Measurements from ENCODE around the gene APOC3.

Gene APOC3

GRCh38 chr11:116807601-116808261, 22.0 kb upstream of the APOC3 start:
- DNase-seq (ENCODE audit: low spot score): no peak

GRCh38 chr11:116808262-116809175, 21.2 kb upstream of the APOC3 start:
- no peak for DNase-seq (ENCODE audit: low spot score)

- no peak for DNase-seq (ENCODE audit: low spot score)
Observed at GRCh38 chr11:116811194-116811593, 18.5 kb upstream of the APOC3 start.

- DNase-seq (ENCODE audit: low spot score): no peak
Observed at GRCh38 chr11:116812109-116812508, 17.6 kb upstream of the APOC3 start.

- no peak for DNase-seq (ENCODE audit: low spot score)
Observed at GRCh38 chr11:116813170-116813569, 16.5 kb upstream of the APOC3 start.

- no peak for DNase-seq (ENCODE audit: low spot score)
Observed at GRCh38 chr11:116813781-116814471, 15.8 kb upstream of the APOC3 start.

GRCh38 chr11:116814502-116814901, 15.2 kb upstream of the APOC3 start:
- no peak for DNase-seq (ENCODE audit: low spot score)

GRCh38 chr11:116819049-116819448, 10.7 kb upstream of the APOC3 start:
- no peak for DNase-seq (ENCODE audit: low spot score)

- DNase-seq (ENCODE audit: low spot score): no peak
Observed at GRCh38 chr11:116821050-116821918, 8.4 kb upstream of the APOC3 start.

- DNase-seq (ENCODE audit: low spot score): no peak
Observed at GRCh38 chr11:116822575-116822974, 7.1 kb upstream of the APOC3 start.

- no peak for DNase-seq (ENCODE audit: low spot score)
Observed at GRCh38 chr11:116823031-116823843, 6.5 kb upstream of the APOC3 start, which contains the start of gene APOA4. Gene APOA4 (minus strand): TSS chr11:116823304. CDS start chr11:116823191, 113 bp downstream.

- DNase-seq (ENCODE audit: low spot score): no peak
Observed at GRCh38 chr11:116825434-116825833, 4.3 kb upstream of the APOC3 start.

GRCh38 chr11:116825854-116826750, 3.6 kb upstream of the APOC3 start:
- no peak for DNase-seq (ENCODE audit: low spot score)

GRCh38 chr11:116826751-116827431, 2.8 kb upstream of the APOC3 start:
- DNase-seq (ENCODE audit: low spot score): no peak

GRCh38 chr11:116827461-116827860, 2.2 kb upstream of the APOC3 start:
- DNase-seq (ENCODE audit: low spot score): no peak

GRCh38 chr11:116828632-116829524, 829 bp upstream of the APOC3 start:
- DNase-seq (ENCODE audit: low spot score): no peak

- no peak for DNase-seq (ENCODE audit: low spot score)
Observed at GRCh38 chr11:116830184-116830912, 641 bp downstream of the APOC3 start.

All from germinal center (tissue), 1 donor.